ENCODE data around the gene FOXO3B.
"Not testable (repeated sequence)": the region's sequence is repeated elsewhere in the genome, so short reads cannot be mapped to it uniquely, and the experiment has no call there.

DNA sequence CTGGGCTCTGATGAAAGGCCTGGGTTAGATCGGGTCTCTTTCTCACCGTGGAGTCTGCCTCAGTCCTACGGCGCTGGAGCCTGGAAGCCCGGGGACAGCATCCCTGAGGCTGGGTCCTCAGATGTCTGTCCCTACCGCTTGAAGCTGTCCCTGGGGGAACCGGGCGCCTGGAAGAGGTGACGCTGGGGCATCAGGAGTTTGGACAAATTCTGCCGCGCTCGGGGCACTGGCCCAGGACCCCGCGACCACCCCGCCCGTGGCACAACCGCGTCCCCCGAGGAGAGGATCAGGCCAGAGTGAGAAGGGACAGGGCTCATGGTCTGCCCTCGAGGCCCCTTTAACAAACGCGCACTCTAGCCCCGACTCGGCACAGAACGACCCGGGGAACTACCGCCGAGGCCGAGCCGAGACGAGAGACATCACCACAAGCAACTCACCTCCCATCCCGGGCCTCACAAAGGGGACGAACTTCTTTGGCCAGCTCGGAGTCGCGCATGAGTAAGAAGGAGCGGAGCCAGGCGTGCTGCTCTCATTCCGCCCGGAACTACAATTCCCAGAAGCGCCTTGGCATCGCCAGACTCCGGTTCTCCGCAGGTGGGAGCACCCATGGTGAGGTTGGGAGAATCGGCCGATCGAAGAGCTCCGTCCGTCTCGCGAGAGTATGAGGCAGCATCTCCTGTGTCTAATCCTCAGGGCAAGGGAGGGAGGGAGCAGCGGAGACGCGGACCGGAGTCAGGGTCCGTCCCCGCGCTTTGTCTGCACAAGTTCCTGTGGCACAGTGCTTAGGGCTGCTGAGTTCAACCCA lies at the start of gene FOXO3B:
- TF ChIP-seq EP300 (IDR thresholded peaks at IDR 0.05; ENCODE audit: low read depth) = not testable (repeated sequence)
- TF ChIP-seq, protein P1, sequence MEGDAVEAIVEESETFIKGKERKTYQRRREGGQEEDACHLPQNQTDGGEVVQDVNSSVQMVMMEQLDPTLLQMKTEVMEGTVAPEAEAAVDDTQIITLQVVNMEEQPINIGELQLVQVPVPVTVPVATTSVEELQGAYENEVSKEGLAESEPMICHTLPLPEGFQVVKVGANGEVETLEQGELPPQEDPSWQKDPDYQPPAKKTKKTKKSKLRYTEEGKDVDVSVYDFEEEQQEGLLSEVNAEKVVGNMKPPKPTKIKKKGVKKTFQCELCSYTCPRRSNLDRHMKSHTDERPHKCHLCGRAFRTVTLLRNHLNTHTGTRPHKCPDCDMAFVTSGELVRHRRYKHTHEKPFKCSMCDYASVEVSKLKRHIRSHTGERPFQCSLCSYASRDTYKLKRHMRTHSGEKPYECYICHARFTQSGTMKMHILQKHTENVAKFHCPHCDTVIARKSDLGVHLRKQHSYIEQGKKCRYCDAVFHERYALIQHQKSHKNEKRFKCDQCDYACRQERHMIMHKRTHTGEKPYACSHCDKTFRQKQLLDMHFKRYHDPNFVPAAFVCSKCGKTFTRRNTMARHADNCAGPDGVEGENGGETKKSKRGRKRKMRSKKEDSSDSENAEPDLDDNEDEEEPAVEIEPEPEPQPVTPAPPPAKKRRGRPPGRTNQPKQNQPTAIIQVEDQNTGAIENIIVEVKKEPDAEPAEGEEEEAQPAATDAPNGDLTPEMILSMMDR (IDR thresholded peaks at IDR 0.05) = not testable (repeated sequence)

All from transverse colon (tissue), 3 donors.